GM19395 (cell line): ENCODE results near the gene KLF7.

Experiments used
- ATAC-seq: cut with Tn5 transposase; IDR thresholded peaks from one replicate; pipeline ENCODE4 v1.9.1; 2021; ENCODE audit warnings: mild to moderate bottlenecking, moderate library complexity; ENCODE audit not compliant: unreplicated experiment

KLF7 gene

GRCh38 chr2:207167099-207167923, 1.6 kb upstream of the KLF7 start:
- ATAC-seq: no peak

DNA sequence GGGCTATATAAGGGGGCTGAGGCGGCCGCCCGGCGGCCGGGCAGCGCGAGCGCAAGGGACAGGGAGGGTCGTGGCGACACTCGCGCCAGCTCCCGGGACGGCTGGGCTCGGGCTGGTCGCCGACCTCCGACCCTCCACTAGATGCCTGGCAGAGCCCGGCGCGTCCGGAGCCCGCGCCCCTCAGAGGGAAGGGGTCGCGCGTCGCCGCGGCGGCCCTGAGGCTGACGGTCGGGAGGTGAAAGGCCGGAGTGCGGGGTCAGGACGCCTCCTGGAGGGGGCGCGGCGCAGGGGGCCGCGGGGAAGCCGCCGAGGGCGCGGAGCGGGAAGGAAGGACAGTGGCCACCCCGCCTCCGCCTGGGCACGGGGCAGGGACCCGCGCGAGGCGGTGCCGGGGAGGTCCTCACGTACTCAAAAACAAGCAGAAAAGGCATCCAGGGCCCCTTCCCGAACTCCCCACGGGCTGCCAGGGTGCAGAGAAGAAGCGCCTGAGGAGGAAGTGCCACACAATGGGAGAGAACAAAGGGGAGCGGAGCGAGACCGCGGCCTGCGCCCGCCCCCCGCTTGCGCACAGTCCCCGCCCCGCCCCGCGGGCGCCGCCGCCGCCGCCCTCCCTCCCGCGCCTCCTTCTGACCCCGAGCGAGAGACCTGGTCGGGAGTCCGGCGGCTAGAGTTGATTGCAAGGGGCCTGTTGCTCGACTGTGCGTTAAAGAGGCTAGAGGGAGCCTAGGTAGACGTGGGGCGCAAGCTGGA, 776 bp upstream of the KLF7 start:
- ATAC-seq: peak; percentile 55

- peak; percentile 94 for ATAC-seq
Measured at GRCh38 chr2:207166039-207166348, 246 bp upstream of the KLF7 start.

DNA sequence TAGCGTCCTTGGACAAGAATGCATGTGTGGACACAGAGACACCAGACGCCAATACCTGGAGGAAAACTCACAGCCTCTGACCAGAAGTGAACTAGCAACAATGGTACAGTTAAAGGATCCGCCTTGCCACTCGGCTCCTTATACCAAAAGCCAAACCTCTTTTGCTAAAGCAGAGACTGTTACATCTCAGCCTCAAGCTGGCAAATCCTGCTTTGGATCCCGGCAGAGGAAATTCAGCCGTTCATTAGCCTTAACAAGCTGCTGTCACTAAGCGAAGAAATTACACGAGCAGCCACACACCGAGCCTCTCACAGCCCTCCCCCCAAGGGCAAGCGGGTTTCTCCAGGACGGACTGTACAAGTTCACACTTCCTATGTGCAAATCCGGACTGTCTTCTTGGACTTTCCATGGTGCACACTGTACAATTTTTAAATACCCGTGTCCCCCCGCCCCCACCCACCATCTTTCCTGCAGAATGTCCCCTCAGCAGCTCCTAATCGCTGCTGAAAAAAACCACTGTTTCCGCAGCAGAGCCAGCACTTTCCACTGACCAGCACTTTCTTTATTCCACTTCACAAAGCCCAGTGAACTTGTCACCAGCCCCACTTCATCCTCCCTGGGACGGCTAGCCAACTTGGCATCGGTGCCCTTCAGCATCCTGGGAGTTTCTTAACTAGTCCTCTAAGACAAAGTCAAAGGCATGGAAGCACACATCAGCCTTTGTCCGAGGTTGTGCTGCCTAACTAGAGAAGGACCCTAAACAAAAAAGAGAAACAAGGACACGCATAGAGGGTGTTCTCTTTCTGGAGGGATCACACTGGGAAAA, 1.5 kb downstream of the KLF7 start:
- ATAC-seq: no peak

- ATAC-seq: no peak
Measured at GRCh38 chr2:207163756-207164005, 2.1 kb downstream of the KLF7 start.

GRCh38 chr2:207163053-207163755, 2.5 kb downstream of the KLF7 start:
- no peak for ATAC-seq

GRCh38 chr2:207162316-207162715, 3.4 kb downstream of the KLF7 start:
- ATAC-seq: no peak

GRCh38 chr2:207161247-207162123, 4.3 kb downstream of the KLF7 start:
- ATAC-seq: no peak

DNA sequence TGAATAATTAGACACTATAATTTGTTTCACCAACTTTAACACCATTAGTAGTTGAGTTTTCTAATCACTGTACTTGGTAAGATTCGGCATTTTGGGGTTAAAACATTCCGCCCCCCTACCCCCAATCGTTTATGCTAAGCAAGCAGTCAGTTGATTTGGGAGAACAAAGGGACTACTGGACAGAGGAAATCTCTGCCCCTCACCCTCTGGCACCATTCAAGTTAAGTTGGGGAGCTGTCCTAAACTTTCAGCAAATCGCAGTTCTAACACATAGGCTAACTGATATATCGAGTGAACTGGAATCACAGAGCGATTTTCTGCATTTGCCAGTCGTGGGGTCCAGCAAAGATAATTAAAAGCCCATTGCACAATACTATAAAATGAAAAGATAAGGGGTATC, 5.6 kb downstream of the KLF7 start:
- ATAC-seq: no peak

DNA sequence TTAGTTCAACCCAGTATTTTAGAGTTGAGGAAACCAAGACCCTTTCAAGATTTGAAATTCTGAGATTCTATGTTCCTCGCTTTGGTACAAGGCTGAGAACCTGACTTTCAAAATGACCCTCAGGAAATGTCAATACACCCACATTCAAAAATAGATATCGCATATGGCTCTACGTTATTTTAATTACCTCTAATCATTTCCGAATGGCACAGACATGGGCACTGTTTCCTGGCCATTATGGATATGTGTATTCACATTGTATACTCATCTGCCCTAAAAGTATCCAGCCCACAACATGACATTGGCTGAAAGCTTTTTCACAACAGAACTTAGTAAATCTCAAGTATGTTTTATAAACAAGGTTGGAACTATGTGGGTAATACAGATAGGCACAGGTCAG, 6.7 kb downstream of the KLF7 start:
- no peak for ATAC-seq

DNA sequence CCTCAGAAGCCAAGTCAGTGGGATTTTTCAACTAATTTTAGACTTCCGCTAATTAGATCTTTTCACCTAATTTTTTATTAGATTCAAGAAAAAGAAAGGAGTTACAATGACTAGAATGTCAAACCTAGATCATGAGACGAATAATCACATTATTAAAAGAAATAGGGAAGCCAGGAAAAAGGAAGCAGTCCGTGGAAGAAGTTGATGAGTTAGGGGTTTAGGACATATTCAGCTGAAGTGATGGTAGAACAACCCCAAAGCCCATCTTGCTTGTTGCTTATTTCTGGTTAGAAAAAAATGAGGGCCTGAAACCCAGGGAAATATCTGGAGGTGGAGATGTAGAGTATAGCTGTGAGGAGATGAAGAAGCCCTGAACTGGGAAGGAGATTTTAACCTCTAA, 8.0 kb downstream of the KLF7 start:
- ATAC-seq: no peak

GRCh38 chr2:207157162-207157481, 8.6 kb downstream of the KLF7 start:
- no peak for ATAC-seq

GRCh38 chr2:207156451-207157161, 9.1 kb downstream of the KLF7 start:
- ATAC-seq: peak; percentile 65

GRCh38 chr2:207155516-207156444, 10.0 kb downstream of the KLF7 start:
- ATAC-seq: no peak

DNA sequence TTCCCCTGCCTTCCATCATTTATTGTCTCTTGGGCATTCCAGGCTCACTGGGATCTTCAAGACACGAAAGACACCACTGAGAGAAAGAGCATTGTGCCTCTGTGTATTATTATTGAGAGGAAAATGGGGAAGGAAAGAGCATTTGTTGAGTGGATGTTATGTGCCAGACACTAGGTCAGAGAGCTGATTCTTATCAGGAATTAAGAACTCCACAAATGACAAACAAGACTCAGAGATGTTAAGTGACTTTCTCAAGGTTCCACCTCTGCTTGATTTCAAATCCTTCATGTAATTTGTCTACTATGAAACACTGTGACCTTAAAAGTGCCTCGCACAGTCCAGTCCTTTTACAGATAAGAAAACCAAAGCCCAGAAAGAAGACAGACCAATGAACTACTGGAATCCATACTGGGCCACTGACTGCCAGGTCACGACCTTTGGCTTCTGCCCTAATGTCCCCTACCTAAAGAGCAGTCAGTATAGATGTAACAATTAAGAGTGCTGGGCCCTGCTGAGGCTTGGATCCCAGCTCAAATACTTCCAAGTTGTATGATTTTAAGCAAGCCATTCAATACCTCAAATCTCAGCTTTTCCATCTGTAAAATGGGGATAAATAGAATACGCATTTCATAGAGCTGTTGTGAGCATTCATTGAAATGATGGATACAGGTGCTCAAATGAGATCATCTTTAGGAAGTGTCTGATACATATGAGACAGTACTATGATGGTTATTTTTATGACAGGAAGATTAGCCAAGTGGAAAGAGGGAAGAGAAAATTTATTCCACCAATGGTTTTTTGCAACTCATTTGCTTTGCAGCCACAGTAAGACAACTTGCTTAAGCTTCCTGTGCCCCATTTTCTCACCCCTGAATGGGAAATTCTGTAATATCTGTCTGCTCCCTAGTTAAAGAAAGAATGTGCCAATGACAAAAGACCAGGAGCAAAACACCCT, 10.9 kb downstream of the KLF7 start:
- no peak for ATAC-seq

- no peak for ATAC-seq
Measured at GRCh38 chr2:207153266-207153975, 12.3 kb downstream of the KLF7 start.

- ATAC-seq: no peak
Measured at GRCh38 chr2:207151048-207151447, 14.7 kb downstream of the KLF7 start.
